Activated CD4-positive, CD25-positive, alpha-beta regulatory T cell treated with anti-CD3 and anti-CD28 coated beads, Interleukin-2, amount 50 U/mL, for 72 hours (primary cell): ENCODE data around the gene LRRC74B.
"Not testable (repeated sequence)": the region's sequence is repeated elsewhere in the genome, so short reads cannot be mapped to it uniquely, and the experiment has no call there.

Source experiments
- DNase-seq: peaks from one replicate; pipeline ENCODE4 v3.0.0; 2021

LRRC74B gene

DNA sequence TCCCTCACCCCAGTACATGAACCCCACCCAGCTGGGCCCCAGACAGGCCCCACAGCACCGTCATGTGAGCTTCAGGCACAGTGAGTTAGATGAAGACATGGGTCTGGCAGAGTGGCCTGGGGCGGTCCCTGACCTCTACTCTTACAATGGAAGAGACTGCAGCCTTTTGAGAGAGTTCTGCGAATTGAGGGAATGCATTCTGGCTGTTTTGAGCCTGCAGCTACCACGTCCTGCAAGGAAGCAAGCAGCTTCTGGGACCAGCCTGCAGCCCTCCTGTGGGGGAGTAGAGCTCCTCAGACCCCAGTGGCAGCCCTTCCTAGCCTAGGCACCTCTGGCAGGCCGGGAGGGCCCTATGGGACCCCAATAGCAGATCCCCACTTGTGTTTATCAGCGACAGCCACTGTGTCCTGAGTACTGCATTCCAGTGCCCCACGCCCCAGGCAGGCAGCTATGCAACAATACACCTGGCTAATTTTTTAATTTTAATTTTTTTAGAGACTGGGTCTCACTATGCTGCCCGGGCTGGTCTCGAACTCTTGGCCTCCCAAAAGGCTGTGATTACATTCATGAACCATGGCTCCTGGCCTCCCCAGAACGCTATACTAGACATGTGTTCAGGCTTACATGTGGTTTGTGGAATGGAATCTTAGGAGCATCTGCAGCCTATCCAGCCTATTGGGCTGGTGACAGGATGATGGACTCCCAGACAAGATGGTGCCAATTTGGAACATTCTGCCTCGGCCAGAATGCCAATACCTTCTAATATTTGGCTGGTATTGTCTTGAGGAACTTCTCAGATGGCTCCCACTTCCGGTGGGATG lies 12.7 kb upstream of the LRRC74B start:
- no peak for DNase-seq

DNA sequence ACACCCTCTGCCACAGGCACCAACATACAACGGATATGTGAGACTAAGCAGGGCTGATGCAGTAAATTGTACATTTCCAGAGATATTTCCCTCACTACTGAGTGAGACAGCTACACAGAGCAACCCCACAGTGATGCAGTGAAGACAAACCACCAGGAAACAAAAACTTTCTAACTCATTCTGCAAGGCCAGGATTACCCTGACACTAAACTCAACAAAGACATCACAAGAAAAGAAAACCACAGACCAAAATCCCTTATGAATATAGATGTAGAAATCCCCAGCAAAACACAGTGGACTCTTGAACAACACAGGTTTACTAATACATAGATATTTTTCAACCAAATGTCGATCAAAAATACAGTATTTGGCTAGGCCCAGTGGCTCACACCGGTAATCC lies 11.9 kb upstream of the LRRC74B start:
- no peak for DNase-seq

DNA sequence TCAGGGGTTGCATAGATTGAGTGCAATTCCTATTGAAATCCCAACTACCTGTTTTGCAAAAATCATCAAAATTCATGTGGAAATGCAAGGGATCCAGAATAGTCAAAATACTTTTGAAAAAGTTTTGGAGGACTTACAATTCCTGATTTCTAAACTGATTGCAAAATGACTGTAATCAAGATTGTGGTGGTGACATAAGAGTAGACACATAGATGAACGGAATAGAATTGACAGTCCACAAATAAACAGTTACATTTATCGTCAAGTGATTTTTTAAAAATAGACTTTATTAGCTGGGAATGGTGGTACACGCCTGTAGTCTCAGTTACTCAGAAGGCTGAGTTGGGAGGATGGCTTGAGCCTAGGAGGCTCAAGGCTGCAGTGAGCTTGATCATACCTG lies 10.8 kb upstream of the LRRC74B start:
- no peak for DNase-seq

DNA sequence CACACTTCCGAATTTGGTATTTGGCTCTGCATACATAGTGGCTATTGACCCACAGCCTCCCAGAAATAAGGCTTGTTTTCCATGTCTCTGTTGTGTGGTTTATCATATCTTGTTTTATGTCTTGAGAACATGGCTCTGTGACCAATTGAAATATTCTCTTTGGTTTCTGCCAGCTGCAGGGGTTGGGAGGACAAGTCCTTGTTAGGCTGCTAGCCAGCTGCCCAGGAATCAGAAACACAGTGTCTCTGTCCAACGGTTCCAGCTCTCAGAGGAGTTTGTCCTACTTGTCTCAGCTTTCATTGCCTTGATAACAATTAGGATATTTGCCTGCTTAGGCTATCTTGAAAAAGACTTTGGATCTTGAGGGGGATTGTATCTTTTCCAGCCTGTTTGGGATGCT lies 7.3 kb upstream of the LRRC74B start:
- DNase-seq, result no peak

DNA sequence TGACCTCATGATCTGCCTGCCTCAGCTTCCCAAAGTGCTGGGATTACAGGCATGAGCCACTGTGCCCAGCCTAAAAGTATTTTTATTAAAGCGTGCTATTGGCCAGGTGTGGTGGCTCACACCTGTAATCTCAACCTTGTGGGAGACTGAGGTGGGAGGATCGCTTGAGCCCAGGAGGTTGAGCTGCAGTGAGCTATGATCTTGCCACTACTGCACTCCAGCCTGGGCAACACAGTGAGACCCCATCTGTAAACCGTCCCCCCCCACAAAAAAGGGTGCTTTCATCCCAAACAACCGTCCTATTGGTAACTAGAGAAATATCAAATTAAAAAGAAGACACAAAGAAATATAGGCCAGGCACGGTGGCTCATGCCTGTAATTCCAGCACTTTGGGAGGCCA lies 6.6 kb upstream of the LRRC74B start:
- DNase-seq, result not testable (repeated sequence)

DNA sequence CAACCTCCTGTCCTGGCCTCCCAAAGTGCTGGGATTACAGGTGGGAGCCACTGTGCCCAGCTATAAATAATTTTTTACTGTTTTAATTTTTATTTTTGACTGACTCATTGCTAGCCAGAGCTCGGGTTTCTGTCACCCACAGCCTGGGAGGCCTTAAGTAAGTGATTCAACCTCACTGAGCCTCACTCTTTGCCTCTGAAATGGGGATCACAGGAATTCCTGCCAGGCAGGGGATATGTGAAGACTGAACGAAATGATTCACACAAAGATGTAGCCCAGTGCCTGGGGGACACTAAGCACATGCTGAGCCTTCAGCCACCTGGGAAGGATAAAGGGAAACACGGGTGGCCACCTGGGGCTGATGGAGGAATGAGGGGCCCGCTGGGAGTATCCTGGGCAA lies 3.8 kb upstream of the LRRC74B start:
- no peak for DNase-seq

DNA sequence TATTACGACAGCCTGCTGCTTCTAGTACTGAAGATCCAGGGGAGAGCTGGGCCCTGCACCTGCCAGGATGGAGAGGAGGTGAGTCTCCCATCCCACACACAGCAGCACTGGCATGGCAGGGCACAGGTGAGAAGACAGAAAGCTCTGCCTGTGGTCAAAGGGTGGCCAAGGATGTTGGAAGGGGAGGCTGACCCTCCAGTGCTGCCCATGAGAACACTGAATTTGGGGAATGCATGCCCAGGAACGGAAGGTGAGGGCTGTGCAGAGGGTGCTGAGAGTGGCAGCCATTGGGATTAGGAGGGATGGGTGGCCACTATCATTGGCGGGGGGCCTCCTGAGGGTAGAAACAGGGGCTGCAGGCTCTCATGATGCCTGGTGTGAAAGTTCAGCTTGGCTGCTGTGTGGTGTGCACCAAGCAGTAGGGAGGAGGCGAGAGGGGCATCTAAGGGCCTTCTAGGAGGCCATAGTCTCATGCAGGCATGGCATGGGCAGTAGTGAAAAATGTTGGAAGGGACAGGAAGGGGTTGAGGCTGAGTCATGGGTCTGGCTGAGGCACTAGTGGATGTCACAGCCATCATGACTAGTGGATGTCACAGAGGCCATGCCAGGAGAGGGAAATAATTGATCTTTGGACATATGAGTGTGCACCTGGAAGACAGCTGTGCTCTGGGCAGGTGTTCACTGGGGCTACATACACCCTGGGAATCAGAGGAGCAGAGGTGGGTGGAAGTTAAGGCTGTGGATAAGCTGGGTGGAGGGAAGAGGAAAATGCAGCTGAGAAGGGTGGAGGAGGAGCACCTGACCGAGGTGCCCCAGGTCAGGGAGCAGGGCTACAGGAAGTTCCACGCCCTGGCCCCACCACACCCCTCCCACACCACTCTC lies 2.5 kb upstream of the LRRC74B start:
- no peak for DNase-seq

DNA sequence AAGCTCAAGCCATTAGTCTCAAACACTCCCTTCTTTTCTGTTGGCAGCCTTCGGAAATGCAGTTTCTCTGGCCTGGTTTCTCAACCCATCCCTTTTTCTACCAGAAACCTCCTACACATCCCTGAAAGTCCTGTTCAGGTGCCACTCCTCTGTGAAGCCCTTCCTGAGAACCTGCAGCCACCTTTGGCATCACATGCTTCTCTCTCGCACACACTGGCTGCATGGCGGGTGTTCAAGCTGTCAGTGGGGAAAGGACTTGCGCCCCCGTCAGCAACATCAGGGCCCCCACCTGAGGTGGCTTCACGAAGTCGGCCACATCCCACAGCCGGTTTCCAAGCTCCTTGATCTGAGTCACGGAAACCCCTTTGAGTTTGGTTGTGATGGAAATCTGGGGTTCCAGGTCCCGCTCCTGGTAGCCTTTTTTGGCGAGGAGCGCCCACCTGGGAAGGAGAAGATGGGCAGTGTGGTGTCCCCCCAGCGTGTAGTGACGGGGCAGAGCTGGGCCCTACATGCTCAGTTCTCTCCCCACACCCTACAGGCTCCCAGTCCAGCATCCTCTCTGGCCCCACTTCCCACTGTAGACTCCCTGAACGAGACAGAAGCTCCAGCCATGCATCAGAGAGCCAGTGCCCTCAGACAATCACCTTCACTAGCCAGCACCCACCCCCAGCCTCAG lies 1.7 kb upstream of the LRRC74B start:
- no peak for DNase-seq

DNA sequence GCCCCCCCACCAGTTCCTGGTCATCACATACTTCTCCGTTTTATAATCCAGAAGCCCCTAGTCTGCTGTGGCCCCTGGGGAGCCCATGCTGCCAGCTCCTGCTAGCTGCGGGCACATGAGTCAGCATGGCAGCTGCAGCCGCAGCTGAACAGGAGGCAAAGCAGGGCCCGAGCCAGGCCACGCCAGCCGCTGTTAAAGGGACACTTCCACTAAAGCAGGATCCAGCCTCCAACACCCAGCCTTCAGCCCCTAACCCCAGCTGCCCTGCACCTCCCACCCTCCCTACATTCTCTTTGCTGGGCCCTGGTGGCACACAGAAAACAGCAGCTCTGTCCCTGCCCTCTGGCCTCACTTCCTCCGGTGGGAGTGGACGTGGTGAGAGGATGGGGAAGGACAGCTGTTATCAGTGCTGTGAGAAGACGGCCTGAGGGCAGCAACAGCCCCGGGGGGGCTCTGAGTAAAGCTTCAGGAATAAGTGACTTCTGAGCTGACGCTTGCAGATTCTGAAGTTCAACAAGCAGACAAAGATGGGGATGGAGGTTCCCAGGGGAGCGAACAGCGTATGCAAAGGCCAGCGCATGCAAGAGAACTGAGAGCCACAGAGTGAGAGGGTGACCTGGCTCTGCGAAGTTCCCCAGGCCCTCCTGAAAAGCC lies 688 bp upstream of the LRRC74B start:
- no peak for DNase-seq

DNA sequence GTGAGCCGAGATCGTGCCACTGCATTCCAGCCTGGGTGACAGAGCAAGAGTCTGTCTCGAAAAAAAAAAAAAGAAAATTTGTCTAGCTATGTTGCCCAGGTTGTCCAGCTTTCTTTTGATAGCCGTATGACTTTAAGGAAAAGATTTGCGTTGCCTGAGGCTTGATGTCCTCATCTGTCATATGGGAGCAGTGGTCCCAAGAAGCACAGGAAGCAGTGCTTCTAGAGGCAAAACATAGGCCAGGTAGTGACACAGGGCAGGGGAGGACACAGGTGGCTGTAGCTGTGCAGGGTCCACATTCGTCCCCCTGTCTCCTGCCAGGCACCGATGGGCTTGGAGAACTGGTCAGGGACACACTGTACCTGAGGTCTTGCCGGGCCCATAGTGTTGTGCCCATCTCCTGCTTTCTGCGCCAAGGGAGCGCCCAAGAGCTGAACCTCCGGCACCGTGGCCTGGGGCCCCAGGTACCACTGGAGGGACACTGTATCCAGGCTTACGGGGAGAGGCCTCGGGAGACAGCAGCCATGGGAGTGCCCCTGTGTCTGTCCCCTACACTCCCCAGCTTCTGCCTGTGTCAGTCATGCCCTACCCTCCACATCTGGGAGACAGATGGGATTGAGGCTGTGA lies 1.4 kb downstream of the LRRC74B start:
- no peak for DNase-seq

DNA sequence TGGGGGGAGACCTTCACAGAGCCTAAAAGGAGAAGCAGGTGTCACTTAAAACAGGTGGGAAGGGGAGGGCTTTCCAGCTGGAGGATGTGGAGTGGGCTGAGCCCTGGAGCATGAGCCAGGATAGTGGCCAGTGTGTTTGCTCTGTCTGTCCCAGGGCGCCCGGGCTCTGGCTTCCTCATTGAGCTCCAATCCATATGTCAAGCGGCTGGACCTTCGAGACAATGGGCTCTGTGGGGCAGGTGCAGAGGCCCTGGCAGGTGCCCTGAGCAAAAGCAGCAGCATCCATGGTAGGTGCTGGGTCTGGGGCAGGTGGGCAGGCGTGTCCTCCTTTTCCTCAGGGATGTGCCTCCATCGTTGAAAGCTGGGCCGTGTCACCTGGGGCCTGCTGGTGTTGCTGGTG lies 2.0 kb downstream of the LRRC74B start:
- no peak for DNase-seq

DNA sequence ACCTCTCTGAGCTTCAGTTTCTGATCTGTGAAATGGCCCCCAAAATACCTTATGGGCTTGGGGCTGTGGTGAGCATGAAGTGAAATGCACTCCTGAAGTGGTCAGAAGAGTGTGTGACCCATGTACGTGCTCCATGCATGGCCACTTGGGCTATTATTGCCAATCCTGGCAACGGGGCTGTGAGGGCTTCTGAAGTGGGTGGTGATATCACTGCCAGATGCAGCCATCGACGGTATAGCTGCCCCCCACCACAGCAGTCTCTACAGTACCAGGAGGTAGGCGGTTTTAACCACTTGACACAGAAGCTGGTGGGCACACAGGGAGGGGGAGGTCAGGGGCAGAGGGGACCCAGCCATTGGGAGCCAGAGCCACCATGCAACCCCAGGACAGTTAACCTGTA lies 2.7 kb downstream of the LRRC74B start:
- not testable (repeated sequence) for DNase-seq

DNA sequence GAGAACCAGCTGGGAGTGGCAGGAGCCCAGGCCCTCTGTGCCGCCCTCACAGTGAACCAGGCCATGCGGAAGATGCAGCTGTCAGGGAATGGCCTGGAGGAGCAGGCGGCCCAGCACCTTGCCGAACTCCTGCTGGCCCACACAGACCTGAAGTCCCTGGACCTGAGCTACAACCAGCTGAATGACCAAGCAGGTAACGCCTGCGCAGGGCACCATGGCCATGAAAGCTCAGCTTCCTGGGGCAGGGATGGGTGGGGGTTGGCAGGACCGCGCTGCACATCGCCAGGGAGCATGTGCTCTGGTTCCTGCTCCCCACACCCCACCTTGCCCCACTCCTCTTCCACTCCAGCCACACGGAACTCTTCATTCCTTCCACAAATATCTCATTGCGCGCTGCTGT lies 3.2 kb downstream of the LRRC74B start:
- not testable (repeated sequence) for DNase-seq

DNA sequence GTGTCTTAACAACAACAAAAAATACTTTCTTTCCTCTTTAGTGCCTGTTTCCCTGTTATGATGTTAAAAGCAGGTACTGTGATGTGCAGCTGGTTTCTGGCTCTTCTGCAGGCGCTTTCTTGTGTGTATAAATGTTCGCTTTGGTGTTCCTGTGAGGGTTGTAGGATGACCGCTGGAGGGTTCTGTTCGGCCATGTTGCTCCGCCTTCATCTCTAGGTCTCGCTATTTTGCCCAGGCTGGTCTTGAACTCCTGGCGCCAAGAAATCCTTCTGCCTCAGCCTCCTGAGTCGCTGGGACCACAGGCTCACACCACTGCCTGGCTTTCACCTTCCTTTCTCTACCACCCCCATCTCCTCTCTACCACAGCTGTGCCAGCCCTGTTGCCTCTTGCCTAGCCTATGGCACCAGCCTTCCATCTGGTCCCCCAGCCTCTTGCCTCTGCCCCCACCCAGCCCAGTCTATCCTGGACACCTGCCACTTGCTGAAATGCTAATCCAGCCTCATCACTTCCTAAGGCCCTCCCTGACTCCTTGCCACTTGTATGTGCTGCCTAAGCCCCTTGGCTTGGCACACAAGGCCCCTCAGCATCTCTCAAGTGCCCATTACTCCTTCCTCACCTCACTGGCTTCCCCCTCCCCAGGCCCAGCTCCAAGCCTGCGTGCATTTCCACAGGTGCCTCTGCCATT lies 5.5 kb downstream of the LRRC74B start:
- DNase-seq, result no peak

DNA sequence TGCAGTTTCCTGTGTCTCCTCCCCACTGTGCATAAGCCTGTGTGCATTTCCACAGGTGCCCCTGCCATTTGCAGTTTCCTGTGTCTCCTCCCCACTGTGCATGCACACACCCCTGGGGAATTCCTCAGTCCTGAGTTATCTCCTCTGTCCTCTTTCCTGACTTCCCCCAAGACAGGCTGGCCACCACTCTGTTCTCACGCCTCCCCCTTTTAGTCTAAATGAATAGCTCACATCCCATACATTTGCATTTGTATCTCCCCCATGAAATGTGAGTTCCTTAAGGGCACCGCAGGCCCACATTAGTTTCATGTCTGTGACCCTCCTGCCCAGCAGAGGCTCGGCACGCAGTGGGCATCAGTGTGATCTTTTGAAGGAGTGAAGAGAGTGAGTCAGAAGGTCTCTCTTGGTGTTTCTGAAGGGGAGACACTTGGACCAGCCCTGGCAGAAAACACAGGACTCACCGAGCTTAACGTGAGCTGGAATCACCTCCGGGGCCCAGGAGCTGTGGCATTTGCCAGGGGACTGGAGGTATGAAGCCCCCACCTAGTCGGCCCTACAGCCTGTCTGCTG lies 6.2 kb downstream of the LRRC74B start:
- no peak for DNase-seq

DNA sequence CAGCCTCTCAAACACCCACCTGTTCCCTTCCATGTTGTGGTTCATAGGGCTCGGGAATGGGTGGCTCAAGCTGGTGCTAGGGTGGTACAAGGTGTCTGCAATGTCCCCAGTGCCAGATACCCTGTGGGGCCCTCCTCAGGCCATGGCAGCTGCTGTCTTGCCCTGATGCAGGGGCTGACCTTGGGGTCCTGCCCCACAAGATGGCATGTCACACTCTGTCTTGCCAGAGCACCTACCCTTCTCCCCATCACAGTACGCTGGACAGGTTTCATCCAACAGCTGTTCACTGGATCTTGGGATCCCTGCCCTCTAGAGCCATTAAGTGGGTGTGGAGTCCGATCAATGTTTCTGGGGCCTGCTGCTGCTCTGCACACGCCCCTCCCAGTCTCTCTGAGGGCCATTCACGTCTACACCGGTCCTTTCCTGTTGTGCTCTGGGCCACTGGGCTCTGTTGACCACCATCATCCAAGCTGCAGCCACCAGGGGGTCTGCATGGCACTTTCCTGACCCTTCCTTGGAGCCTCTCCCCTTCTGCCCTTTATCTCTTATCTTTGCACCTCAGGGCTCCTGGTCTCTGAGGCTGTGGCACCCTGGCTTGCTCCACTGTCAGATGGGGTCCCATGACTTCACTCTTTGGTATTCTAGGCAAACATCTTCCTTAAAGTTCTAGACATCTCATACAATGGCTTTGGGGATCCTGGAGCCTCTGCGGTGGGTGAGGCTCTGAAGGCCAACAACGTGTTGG lies 7.1 kb downstream of the LRRC74B start:
- no peak for DNase-seq

DNA sequence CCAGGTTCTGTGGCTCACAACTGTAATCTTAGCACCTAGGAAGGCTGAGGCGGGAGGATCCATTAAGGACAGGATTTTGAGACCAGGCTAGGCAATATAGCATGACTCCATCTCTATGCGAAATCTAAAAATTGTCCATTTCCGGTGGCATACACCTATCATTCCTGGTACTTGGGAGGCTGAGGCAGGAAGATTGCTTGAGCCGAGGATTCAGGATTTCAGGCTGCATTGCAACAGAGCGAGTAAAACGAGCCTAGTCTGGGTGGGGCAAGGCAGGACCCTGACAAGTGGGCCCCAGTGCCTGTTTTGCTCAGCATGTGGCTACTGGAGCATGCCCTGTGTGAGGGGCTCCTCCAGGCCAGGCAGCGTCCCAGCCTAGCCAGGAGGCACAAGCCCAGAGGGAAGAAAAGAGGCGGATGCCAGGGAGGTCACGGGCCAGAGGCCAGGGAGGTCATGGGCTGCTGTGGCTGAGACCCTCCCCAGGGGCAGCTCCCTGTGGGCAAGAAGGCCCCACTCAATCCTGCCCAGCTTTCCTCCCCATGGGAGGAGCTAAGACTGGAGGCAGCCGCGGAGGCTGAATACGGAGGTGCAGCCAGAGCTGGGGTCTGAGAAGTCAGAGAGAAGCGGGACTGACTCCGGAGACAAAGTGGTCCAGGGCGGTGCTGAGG lies 8.4 kb downstream of the LRRC74B start:
- no peak for DNase-seq

DNA sequence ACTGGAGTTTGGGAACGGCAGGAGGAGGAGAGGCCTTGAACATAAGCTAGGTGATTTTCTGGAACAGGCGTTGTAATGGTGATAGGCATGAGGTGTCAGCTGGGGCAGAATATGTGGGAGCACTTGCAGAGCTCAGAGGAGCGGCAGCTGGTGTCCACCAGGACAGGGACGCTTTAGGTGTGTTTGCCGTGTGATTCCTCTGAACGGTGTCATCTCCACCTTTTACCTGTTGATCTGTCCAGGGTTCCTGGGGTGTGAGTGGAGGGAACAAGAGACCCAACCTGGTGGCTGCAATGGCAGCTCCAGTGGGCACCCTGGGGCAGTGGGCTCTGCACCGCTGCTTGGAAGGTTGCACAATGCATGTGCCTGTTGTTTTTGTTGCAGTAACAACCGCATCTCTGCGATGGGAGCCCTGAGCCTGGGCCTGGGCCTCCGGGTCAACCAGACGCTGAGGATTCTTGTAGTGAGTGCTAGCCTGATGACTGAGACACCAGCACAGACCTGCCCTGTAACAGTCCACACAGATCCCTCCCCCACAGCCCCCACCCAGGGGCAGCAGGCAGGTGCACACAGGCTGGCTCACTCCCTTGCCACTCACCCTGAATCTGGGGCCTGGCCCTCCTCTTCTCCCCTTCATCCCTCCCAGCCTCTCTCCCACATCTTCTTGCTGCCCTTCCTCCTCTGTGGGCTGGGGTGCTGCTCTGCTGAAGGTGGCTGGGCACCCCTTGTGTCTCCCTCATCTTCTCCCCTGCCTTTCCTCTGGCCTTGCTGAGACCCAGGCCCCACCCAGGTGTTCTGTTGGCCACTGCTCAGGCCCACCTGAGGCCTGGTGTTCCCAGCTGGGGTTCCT lies 9.2 kb downstream of the LRRC74B start:
- no peak for DNase-seq

DNA sequence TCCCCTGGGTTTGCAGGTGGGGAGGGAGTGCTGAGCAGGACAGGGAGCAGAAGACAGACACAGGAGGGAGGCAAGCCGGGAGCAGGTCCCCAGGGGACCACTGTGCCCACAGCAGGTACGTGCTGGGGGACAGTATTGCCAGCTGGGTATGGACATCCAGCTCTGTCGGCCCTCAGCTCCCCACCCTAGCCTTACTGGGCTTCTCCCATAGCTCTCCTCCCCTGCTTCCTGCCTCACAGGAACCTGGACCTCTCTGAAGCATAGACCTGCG lies 9.8 kb downstream of the LRRC74B start:
- DNase-seq, result no peak

DNA sequence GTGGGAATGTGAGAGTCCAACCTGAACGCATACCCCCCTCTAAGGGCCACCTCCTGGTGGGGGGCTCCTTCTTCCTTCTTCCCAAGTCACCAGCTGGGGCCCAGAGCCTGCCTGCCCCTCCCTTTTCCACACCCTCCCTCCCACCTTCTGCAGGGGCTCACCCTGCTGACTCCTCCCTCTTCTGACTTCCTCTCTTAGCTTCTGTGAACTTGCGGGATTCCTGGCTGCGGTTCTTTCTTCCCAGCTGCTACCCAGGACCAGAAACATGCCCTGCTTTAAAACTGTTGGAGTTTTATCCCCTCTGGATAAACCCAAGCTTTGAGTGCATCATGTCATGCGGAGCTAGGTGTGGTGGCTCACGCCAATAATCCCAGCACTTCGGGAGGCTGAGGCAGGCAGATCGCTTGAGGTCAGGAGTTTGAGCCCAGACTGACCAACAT lies 10.2 kb downstream of the LRRC74B start:
- DNase-seq, result no peak
